ENCODE measurements around the gene MDGA2. TPM values are rescaled to one million over a fixed set of nuclear protein-coding genes. Genes with fewer than 3 reads are reported as not detected.

Gene MDGA2
- total RNA-seq, 2 donors from 2014 or later = not detected

GRCh38 chr14:47541662-47542061 lies 133.7 kb downstream of the MDGA2 start:
- DNase-seq (ENCODE audit: low spot score) = no peak
- Histone ChIP-seq H3K27me3 (no peaks in the 10 kb centered on the region), H3K9me3 (no peaks in the 10 kb centered on the region), H3K4me1 (no peaks in the 10 kb centered on the region), H3K36me3 (no peaks in the 10 kb centered on the region), H3K27ac (no peak overlapping the region), H3K4me3 (no peak overlapping the region)
- TF ChIP-seq CTCF (IDR thresholded peaks at IDR 0.05) = no peak

- Histone ChIP-seq H3K27ac (no peak overlapping the region), H3K27me3 (no peaks in the 10 kb centered on the region), H3K4me1 (no peaks in the 10 kb centered on the region), H3K9me3 (no peaks in the 10 kb centered on the region), H3K36me3 (no peaks in the 10 kb centered on the region), H3K4me3 (no peak overlapping the region)
- peak in 1 of 2 donors; percentile 47 for TF ChIP-seq CTCF (IDR thresholded peaks at IDR 0.05)
- no peak for DNase-seq (ENCODE audit: low spot score)
Measured at GRCh38 chr14:47539031-47539461, 136.4 kb downstream of the MDGA2 start.

GRCh38 chr14:47536341-47536740 lies 139.1 kb downstream of the MDGA2 start:
- DNase-seq (ENCODE audit: low spot score) = no peak
- Histone ChIP-seq H3K36me3 (no peaks in the 10 kb centered on the region), H3K4me1 (no peaks in the 10 kb centered on the region), H3K27ac (no peak overlapping the region), H3K9me3 (peaks cover 0 to 1% of the 10 kb centered on the region in 2 donors), H3K4me3 (no peak overlapping the region), H3K27me3 (no peaks in the 10 kb centered on the region)
- TF ChIP-seq CTCF (IDR thresholded peaks at IDR 0.05) = no peak

- no peak overlapping the region for H3K4me3 ChIP-seq
- DNase-seq (ENCODE audit: low spot score) = no peak
- H3K36me3 ChIP-seq = no peaks in the 10 kb centered on the region
- no peaks in the 10 kb centered on the region for H3K27me3 ChIP-seq
- no peaks in the 10 kb centered on the region for H3K4me1 ChIP-seq
- TF ChIP-seq CTCF (IDR thresholded peaks at IDR 0.05) = no peak
- H3K9me3 ChIP-seq = peaks cover 0 to 6% of the 10 kb centered on the region in 2 donors
- H3K27ac ChIP-seq = no peak overlapping the region
Measured at GRCh38 chr14:47526591-47527244, 148.7 kb downstream of the MDGA2 start.

- no peaks in the 10 kb centered on the region for H3K36me3 ChIP-seq
- no peak overlapping the region for H3K4me3 ChIP-seq
- no peak for DNase-seq (ENCODE audit: low spot score)
- no peak for TF ChIP-seq CTCF (IDR thresholded peaks at IDR 0.05)
- H3K27me3 ChIP-seq = no peaks in the 10 kb centered on the region
- no peaks in the 10 kb centered on the region for H3K9me3 ChIP-seq
- no peak overlapping the region for H3K27ac ChIP-seq
- H3K4me1 ChIP-seq = no peaks in the 10 kb centered on the region
Measured at GRCh38 chr14:47524524-47524923, 150.9 kb downstream of the MDGA2 start.

GRCh38 chr14:47520382-47520781 lies 155.0 kb downstream of the MDGA2 start:
- Histone ChIP-seq H3K36me3 (no peaks in the 10 kb centered on the region), H3K27ac (no peak overlapping the region), H3K4me3 (no peak overlapping the region), H3K27me3 (no peaks in the 10 kb centered on the region), H3K4me1 (no peaks in the 10 kb centered on the region), H3K9me3 (no peaks in the 10 kb centered on the region)
- no peak for TF ChIP-seq CTCF (IDR thresholded peaks at IDR 0.05)
- no peak for DNase-seq (ENCODE audit: low spot score)
